HG03097 (cell line): ENCODE measurements around the gene PYGO2.

ENCODE experiments used
- ATAC-seq: cut with Tn5 transposase; IDR thresholded peaks from one replicate; pipeline ENCODE4 v1.9.1; 2021; ENCODE audit not compliant: unreplicated experiment, low FRiP score

The PYGO2 gene

DNA sequence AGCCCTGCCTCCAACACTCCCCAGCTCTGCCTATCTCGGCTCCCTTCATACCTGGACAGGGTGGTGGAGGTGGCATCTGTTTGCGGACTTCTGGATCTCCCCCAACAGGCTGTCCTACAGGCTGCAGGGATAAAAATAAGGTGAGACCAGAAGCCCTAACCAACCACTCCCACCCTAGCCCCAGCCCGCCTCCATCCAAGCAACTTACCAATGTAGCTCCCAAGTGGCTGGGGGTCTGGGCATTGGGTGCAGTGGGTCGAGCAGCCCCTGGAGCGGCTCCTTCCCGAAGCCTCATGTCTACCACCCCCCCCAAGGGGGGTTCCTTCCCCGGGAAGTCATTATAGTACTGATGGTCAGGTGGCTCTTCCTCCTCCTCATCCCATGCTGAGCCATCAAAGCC lies 4.5 kb upstream of the PYGO2 start:
- ATAC-seq: no peak

DNA sequence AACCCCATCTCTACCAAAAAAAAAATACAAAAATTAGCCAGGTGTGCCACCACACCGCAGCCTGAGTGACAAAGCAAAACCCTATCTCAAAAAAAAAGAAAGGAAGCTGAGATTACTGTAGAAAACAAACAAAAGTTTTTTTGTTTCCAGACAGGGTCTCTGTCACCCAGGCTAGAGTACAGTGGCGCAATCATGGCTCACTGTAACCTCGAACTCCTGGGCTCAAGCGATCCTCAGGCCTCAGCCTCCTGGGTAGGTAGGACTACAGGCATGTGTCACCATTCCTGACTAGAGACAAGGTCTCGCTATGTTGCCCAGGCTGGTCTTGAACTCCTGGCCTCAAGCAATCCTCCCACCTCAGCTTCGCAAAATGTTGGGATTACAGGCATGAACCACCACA lies 2.8 kb upstream of the PYGO2 start:
- ATAC-seq: no peak

DNA sequence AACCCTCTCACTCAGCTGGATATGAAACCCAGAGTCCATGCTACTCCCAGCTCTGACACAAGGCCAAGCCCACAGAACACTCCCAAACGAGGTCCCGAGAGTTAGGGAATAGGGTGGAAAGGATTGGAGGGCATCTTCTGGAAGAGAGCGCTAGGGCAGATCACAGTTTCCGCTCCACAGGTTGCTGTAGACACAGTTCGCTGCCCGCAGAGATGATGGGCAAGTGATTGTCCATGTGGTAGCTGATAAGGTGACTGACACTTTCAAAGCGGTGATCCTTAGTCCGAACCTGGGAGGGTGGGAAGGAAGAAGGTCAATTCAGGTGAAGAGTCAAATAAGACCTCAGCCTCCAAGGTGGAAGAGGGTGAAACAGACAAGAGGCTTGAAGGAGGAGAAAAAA lies 2.1 kb upstream of the PYGO2 start:
- no peak for ATAC-seq

DNA sequence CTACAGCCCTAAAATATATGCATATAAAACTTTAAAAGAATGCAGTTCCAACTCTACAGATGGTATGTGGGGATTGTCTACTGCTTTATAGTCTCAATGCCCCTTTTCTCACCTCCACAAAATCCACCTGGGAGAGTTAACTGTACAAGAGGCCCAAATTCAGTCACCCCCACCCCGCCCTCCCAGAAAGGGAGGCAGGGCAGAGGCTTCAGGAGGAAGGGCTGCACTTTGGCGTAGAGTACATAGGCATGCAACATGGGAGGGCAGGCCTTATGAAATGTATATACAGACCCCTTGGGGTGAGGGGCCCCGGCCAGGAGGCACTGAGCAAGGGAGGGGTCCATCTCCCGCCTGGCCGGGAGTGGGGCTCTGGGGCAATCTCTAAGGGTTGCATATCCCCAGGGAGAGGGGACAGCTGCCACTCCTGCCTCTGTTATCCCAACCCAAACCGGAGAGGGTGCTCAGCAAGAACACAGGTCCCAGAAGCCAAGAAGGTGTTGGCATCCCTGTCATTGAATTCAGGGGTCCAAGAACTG lies 1.3 kb upstream of the PYGO2 start:
- no peak for ATAC-seq

DNA sequence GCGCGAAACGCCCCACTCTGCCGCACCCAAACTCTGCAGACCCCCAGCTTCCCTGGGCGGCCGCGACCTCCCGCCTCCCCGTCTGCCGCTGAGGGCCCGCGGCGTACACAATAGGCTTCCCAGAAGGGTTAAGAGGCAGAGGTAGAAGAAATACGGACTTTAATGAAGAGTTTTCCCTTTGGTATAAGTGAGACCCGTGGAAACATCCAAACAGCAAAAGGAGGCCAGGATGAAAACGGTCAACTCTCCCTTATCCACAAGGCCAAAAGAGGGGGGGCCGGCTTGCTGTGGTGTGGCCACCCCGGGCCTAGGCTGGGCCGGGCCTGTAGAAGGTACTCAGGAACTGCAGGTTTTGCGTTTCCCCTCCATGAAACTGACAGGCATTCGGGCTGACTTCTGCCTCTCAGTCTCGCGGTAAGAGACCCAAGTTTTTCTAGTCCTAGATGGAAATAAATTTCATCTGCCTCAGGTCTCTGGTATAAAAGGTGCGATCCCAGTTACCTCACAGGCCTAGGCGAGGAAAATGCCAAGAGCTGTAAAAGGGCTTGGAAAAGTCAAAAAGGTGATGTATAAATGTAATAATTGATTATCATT lies 671 bp upstream of the PYGO2 start:
- peak; percentile 3 for ATAC-seq

- no peak for ATAC-seq
Measured at GRCh38 chr1:154960446-154961136, 991 bp downstream of the PYGO2 start.

DNA sequence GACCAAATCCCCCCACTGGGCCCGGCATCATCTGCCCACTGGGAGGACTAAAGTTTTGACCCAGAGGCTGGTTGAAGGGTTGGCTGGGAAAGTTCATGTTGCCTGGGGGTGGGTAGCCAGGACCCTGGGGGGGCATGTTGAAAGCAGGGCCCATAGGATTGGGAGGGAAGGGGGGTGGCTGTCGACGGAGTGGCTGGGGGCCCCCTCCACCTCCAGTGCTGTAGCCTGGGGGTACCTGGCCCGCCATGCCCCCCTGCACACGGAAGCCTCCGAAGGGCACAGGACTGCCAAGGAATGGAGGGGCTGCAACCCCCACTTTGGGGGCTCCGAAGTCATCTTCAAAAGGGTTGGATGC lies 2.2 kb downstream of the PYGO2 start:
- no peak for ATAC-seq

- ATAC-seq: no peak
Measured at GRCh38 chr1:154958681-154959425, 2.7 kb downstream of the PYGO2 start.

DNA sequence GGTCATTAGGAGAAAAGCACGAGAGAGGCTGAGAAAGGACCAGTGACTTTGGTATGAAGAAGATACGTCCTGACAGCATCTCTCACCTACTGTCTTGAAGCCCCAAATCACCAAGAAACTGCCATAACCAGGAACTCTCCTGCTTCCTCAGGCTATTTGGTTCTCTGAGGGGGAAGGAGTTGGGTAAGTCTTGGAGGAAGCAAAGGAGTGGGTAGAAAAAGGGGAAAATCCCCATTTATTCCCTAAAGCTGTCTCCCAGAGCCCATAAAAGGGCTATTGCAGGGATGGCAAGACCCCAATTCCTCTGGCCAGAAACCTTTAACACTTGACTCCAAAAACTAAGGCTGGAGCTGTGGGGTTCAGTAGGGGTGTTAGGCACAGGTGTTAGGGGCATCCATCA lies 3.5 kb downstream of the PYGO2 start:
- no peak for ATAC-seq

DNA sequence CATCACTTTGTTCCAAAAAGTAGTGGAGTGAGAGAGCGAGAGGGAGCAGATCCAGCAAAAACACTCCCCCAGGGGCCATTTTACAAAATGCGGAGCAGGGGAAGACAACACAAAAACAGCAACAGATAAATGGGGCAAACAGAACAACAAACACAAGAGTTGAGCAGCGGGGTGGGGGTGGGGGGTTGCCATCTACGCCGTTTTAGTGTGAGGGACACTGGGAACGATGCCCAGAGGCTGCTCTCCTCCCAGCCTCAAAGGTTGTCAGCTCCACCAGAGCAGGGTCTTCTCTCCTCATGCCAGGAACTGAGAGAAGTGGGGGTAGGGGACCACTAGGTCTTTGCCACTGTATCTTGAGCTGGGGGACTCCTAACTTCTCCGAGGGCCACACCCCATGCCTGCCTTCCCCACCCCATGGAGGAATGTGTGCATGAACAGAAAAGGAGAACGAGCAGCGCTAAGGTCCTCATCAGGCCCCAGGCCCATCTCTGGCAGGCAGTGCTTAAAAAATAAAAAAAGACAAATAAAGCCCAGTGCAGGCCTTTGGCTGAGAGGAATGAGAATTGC lies 4.4 kb downstream of the PYGO2 start:
- ATAC-seq: no peak

DNA sequence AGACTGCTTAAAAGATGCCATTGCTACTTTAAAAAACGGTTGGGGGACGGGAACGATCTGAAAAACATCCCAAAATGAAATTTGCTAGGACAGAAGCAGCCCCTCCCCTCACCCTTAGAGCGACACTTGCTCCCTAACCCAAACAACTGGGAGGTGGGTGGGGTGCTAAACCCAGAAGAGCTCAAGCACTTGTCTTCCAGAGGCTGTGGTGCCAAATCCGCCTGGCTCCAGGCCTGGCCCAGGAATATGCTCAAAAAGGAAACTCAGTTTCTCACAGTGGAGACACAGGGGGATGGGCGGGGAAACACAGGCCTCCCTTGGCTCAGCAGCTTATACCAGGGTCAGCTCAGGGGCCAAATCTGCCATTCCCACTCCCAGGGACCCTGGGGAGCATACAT lies 5.0 kb downstream of the PYGO2 start:
- no peak for ATAC-seq

DNA sequence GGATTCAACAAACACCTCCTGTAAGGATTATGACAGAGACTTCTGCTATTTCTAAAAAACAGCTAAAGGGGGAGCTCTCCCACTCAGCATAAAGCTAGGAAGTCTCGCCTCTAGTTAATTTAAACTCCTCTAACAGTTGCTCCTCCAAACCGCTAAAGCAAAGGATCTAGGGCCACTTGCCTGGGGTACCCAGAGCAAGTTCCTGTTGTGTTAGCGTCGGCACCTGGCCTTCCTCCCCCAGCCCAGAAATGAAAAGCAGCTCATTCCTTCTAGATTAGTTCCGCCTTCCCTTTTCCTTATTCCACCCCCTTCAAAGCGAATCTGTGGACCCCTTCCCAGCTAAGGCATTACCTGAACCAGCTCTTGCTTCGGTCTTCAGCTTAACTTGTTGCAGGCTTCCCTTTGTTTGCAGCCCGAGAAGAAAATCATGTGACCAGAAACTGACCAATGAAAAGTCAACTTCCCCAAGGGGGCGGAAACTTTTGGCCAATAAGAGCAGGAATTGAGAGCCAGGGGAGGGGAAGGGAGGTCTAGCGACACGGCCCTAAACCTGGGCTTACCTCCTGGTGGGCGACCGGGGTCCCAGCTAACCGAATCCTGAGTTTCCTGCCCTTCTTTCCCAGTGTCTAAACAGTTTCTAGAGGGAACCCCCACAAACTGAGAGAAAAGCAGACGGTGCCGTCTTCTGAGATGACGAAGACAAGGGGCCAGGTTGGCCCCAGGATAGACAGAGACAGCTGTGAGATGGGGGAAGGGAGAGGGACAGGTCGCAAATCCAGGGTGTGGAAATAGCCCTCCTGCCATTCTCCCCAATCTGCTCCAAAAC lies 5.7 kb downstream of the PYGO2 start, which contains the start of gene PBXIP1:
TSS of gene PBXIP1 (minus strand) at position 382 of the 826 bp plus-strand sequence. CDS start 2,378 bp downstream, outside the sequence.
- ATAC-seq: peak; percentile 49

GRCh38 chr1:154955039-154955717 lies 6.4 kb downstream of the PYGO2 start:
- ATAC-seq: peak; percentile 50

- ATAC-seq: no peak
Measured at GRCh38 chr1:154954541-154954940, 7.0 kb downstream of the PYGO2 start.

GRCh38 chr1:154953611-154954038 lies 8.0 kb downstream of the PYGO2 start:
- ATAC-seq: no peak

- ATAC-seq: no peak
Measured at GRCh38 chr1:154952664-154953063, 8.9 kb downstream of the PYGO2 start.

- ATAC-seq: no peak
Measured at GRCh38 chr1:154951901-154952657, 9.5 kb downstream of the PYGO2 start.

DNA sequence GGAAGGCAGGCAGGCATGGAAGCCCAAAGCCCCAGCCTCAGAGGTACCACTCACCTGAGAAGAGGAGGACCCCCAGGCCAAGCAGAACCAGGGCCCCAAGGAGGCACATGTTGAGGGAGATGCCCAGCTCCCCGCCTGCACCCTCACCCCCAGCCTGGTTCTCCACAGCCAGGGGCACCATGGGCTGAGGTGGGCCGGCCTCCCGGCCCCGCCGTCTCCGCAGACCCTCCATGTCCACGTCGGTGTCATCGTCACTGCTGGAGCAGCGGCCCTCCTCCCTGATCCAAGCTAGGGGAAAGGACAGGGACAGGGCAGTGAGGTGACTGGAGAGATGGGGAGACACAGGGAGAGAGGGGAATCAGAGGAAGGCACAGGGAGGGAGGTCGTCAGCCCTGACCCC lies 13.5 kb downstream of the PYGO2 start:
- no peak for ATAC-seq
